Sigmoid colon (tissue), 4 donors: ENCODE data around the gene KLHDC7B.

Experiments
- EP300 ChIP-seq, 4 donors: sonication (generic); formaldehyde crosslinking; IDR thresholded peaks; one replicate each; pipeline ENCODE4 v1.6.1; 2017; ENCODE audit warnings: antibody characterized with exemption in 4 of 4
- POLR2A ChIP-seq, 2 donors: fragments of 450-650 bp; IDR thresholded peaks; one replicate each; pipeline ENCODE4 v1.6.1; 2016; ENCODE audit warnings: antibody characterized with exemption in 2 of 2, mild to moderate bottlenecking in 2 of 2, moderate library complexity in 2 of 2
- TF ChIP-seq, protein P1 (sequence below), 4 experiments: fragments of 450-650 bp in 3 of 4; fragments of 200-600 bp in 1 of 4; IDR thresholded peaks; one replicate each; pipeline ENCODE4 v1.5.1; 2016 to 2019; ENCODE audit warnings: antibody characterized with exemption in 4 of 4, mild to moderate bottlenecking in 3 of 4, moderate library complexity in 2 of 4

DNA sequence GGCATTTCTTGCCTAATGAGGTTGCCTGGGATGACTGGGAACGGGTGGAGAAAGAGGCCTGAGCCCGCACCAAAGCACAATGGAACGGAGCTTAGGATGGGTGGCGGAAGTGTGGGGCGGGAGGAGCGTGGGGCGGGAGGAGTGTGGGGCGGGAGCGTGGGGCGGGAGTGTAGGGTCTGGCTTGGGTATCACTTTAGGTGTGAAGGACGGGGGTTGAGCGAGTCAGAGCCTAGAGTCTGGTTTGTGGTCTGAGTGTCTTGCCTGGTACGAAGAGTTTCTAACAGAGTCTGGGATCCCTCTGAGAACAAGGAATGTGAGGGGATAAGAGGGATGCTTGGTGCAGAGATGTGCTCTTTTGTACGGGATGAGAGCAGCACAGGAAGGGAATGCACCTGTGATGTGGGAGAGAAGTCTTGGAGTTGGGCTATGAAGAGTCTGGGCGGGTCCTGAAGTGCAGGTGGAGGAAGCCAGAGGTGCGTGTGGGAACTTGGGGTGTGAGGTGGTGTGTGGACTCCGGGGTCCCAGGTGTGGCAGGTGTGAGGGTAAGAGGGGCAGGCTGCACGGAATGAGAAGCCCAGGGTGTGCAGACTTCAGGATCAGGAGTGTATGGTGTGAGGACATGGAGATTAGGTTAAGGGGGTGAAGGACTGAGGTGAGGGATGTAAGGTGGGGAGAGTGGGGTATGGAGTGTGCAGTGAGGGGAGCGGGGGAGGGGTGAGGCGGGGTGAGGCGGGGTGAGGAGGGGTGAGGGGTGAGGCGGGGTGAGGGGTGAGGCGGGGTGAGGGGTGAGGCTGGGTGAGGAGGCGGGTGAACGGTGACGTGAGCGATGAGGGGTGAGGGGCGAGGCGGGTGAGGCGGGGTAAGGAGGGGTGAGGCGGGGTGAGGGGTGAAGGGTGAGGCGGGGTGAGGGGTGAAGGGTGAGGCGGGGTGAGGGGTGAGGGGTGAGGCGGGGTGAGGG is 16.0 kb downstream of the KLHDC7B start:
- TF ChIP-seq, protein P1, sequence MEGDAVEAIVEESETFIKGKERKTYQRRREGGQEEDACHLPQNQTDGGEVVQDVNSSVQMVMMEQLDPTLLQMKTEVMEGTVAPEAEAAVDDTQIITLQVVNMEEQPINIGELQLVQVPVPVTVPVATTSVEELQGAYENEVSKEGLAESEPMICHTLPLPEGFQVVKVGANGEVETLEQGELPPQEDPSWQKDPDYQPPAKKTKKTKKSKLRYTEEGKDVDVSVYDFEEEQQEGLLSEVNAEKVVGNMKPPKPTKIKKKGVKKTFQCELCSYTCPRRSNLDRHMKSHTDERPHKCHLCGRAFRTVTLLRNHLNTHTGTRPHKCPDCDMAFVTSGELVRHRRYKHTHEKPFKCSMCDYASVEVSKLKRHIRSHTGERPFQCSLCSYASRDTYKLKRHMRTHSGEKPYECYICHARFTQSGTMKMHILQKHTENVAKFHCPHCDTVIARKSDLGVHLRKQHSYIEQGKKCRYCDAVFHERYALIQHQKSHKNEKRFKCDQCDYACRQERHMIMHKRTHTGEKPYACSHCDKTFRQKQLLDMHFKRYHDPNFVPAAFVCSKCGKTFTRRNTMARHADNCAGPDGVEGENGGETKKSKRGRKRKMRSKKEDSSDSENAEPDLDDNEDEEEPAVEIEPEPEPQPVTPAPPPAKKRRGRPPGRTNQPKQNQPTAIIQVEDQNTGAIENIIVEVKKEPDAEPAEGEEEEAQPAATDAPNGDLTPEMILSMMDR (IDR thresholded peaks at IDR 0.05), result no peak
- no peak for TF ChIP-seq EP300 (IDR thresholded peaks at IDR 0.05)
- TF ChIP-seq POLR2A (IDR thresholded peaks at IDR 0.05), result no peak
